SU-DHL-6 (cell line): ENCODE results near the gene CHRM5.
"Not testable (repeated sequence)": the region's sequence is repeated elsewhere in the genome, so short reads cannot be mapped to it uniquely, and the experiment has no call there.

Experiments used
- H2AFZ ChIP-seq: fragments of 200-600 bp; sonication (generic); 2 replicates; pipeline ENCODE4 v1.6.1; 2014; ENCODE audit warnings: low read depth, mild to moderate bottlenecking, moderate library complexity, mixed read lengths, antibody characterized with exemption, low read length; ENCODE audit not compliant: severe bottlenecking
- H3F3A ChIP-seq: fragments of 200-600 bp; shearing (Covaris generic); 2 replicates; pipeline ENCODE4 v1.6.0; 2016; ENCODE audit warnings: antibody characterized with exemption, mild to moderate bottlenecking; ENCODE audit not compliant: insufficient read depth
- H3K27ac ChIP-seq: fragments of 200-600 bp; sonication (generic); 2 replicates; pipeline ENCODE4 v1.5.1; 2016; ENCODE audit warnings: low read depth, mild to moderate bottlenecking, low read length, moderate library complexity, mixed read lengths
- H3K27me3 ChIP-seq: fragments of 200-600 bp; sonication (generic), shearing (Covaris generic); 2 replicates; pipeline ENCODE4 v1.6.0; 2014; ENCODE audit warnings: mild to moderate bottlenecking, low read length
- H3K36me3 ChIP-seq: fragments of 200-600 bp; sonication (generic); 2 replicates; pipeline ENCODE4 v1.6.1; 2014; ENCODE audit warnings: mild to moderate bottlenecking, low read length, mixed read lengths
- H3K4me2 ChIP-seq: fragments of 300-600, 200-600 bp; shearing (Covaris generic), sonication (generic); 2 replicates; pipeline ENCODE4 v1.6.0; 2014; ENCODE audit warnings: low read length, low read depth, mild to moderate bottlenecking; ENCODE audit not compliant: poor library complexity, severe bottlenecking
- H3K4me3 ChIP-seq: fragments of 200-600 bp; sonication (generic); 2 replicates; pipeline ENCODE4 v1.5.1; 2014; ENCODE audit warnings: antibody characterized with exemption, low read length, mild to moderate bottlenecking, mixed read lengths; ENCODE audit not compliant: insufficient read depth, poor library complexity, severe bottlenecking
- H3K79me2 ChIP-seq: fragments of 200-600 bp; sonication (generic); 2 replicates; pipeline ENCODE4 v1.6.1; 2014; ENCODE audit warnings: mild to moderate bottlenecking, low read length, moderate library complexity; ENCODE audit not compliant: insufficient read depth
- H3K9ac ChIP-seq: fragments of 200-600 bp; sonication (generic); 2 replicates; pipeline ENCODE4 v1.7.0; 2014; ENCODE audit warnings: mild to moderate bottlenecking, low read length
- H3K9me2 ChIP-seq: fragments of 200-600 bp; sonication (generic); replicated peaks from 2 replicates; pipeline ENCODE4 v1.6.1; 2014; ENCODE audit warnings: low read length; ENCODE audit not compliant: insufficient read depth
- H3K9me3 ChIP-seq: fragments of 200-600 bp; sonication (generic); 2 replicates; pipeline ENCODE4 v1.6.1; 2014; ENCODE audit warnings: low read length, mixed read lengths; ENCODE audit not compliant: insufficient read depth
- H4K20me1 ChIP-seq: fragments of 200-600 bp; sonication (generic); 2 replicates; pipeline ENCODE4 v1.6.1; 2014; ENCODE audit warnings: low read depth, mild to moderate bottlenecking, antibody characterized with exemption, low read length, moderate library complexity, mixed read lengths
- EZH2phosphoT487 ChIP-seq: fragments of 200-600 bp; sonication (generic), shearing (Covaris generic); conservative IDR thresholded peaks from 2 replicates; pipeline ENCODE4 v1.6.1; 2018; ENCODE audit warnings: mild to moderate bottlenecking, antibody characterized with exemption, low read length, moderate library complexity, mixed read lengths
- TF ChIP-seq, protein P1 (sequence below): fragments of 200-600 bp; sonication (generic); IDR thresholded peaks from one replicate; pipeline ENCODE4 v1.5.1; 2017; ENCODE audit warnings: antibody characterized with exemption, mild to moderate bottlenecking, low read length, moderate library complexity; ENCODE audit not compliant: insufficient read depth, poor library complexity, severe bottlenecking

CHRM5 gene

DNA sequence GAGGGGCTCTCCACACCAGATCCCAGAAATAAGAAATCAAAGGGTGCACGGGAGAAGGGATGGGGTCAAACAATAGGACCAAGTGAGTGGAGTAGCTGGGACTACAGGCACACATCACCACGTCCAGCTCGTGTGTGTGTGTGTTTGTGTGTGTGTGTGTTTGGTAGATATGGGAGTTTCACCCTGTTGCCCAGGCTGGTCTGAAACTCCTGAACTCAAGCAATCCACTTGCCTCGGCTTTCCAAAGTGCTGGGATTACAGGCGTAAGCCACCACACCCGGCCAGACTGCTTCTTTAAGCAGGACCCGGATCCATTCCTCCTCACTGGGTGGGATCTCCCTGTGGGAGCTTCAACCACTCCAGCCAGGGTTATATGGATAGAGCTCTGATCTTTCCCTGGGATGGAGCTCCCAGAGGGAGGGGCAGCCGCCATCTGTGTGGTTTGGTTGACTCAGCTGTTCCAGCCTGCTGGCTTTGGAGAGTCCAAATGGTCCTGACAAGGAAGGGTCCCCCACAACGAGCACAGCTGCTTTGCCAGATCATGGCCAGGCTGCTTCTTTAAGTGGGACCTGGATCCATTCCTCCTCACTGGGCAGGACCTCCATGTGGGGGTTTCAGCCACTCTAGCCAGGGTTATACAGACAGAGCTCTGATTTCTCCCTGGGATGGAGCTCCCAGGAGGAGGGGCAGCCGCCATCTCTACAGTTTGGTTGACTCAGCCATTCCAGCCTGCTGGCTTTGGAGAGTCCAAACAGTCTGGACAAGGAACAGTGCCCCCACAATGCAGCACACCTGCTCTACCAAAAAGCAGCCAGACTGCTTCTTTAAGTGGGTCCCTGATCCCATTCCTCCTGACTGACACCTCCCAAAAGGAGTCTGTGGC lies 79.8 kb downstream of the CHRM5 start:
- no peak overlapping the region for H3K4me2 ChIP-seq
- no peaks in the 10 kb centered on the region for H3F3A ChIP-seq
- TF ChIP-seq, protein P1, sequence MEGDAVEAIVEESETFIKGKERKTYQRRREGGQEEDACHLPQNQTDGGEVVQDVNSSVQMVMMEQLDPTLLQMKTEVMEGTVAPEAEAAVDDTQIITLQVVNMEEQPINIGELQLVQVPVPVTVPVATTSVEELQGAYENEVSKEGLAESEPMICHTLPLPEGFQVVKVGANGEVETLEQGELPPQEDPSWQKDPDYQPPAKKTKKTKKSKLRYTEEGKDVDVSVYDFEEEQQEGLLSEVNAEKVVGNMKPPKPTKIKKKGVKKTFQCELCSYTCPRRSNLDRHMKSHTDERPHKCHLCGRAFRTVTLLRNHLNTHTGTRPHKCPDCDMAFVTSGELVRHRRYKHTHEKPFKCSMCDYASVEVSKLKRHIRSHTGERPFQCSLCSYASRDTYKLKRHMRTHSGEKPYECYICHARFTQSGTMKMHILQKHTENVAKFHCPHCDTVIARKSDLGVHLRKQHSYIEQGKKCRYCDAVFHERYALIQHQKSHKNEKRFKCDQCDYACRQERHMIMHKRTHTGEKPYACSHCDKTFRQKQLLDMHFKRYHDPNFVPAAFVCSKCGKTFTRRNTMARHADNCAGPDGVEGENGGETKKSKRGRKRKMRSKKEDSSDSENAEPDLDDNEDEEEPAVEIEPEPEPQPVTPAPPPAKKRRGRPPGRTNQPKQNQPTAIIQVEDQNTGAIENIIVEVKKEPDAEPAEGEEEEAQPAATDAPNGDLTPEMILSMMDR, result no peak
- no peak for TF ChIP-seq EZH2phosphoT487
- H3K9me3 ChIP-seq, result no peaks in the 10 kb centered on the region
- H3K9ac ChIP-seq, result no peak overlapping the region
- H4K20me1 ChIP-seq, result no peaks in the 10 kb centered on the region
- 0 out of 2 replicates have a peak, but pooled peaks cover 3% of the 10 kb centered on the region for H3K36me3 ChIP-seq
- H3K9me2 ChIP-seq, result no peaks in the 10 kb centered on the region
- no peak overlapping the region for H2AFZ ChIP-seq
- no peaks in the 10 kb centered on the region for H3K27me3 ChIP-seq
- no peak overlapping the region for H3K4me3 ChIP-seq
- no peaks in the 10 kb centered on the region for H3K79me2 ChIP-seq
- no peak overlapping the region for H3K27ac ChIP-seq

DNA sequence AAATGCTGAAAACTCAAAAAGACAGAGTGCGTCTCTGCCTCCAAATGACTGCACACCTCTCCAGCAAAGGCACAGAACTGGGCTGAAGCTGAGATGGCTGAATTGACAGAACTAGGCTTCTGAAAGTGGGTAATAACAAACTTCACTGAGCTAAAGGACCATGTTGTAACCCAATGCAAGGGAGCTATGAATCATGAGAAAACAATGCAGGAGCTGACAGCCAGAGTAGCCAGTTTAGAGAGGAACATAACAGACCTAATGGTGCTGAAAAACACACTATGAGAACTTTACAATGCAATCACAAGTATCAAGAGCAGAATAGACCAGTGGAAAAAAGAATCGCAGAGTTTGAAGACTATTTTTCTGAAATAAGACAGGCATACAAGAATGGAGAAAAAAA lies 80.8 kb downstream of the CHRM5 start:
- H3K27me3 ChIP-seq, result no peaks in the 10 kb centered on the region
- H3K4me2 ChIP-seq, result no peak overlapping the region
- TF ChIP-seq, protein P1, result no peak
- TF ChIP-seq EZH2phosphoT487, result no peak

DNA sequence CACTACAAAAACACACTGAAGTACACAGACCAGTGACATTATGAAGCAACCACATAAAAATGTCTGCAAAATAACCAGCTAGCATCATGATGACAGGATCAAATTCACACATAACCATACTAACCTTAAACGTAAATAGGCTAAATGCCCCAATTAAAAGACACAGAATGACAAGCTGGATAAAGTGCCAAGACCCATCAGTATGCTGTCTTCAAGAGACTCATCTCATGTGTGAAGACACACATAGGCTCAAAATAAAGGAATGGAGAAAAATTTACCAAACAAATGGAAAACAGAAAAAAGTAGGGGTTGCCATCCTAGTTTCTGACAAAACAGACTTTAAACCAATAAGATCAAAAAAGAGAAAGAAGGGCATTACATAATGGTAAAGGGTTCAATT lies 82.1 kb downstream of the CHRM5 start:
- not testable (repeated sequence) for H3K9ac ChIP-seq, H3K27me3 ChIP-seq, H2AFZ ChIP-seq, H3K4me3 ChIP-seq, H4K20me1 ChIP-seq, H3K79me2 ChIP-seq, H3F3A ChIP-seq, H3K9me2 ChIP-seq, H3K36me3 ChIP-seq, H3K4me2 ChIP-seq, H3K9me3 ChIP-seq, H3K27ac ChIP-seq

More for the DNA sequence above, 80.8 kb downstream of the CHRM5 start:
- H3K36me3 ChIP-seq, result 0 out of 2 replicates have a peak, but pooled peaks cover 3% of the 10 kb centered on the region
- no peak overlapping the region for H3K4me3 ChIP-seq
- H3K27ac ChIP-seq, result no peak overlapping the region
- H3K9me3 ChIP-seq, result no peaks in the 10 kb centered on the region
- no peak overlapping the region for H3K9ac ChIP-seq
- H4K20me1 ChIP-seq, result no peaks in the 10 kb centered on the region
- no peaks in the 10 kb centered on the region for H3F3A ChIP-seq
- H2AFZ ChIP-seq, result no peak overlapping the region
- H3K9me2 ChIP-seq, result no peaks in the 10 kb centered on the region
- H3K79me2 ChIP-seq, result no peaks in the 10 kb centered on the region

DNA sequence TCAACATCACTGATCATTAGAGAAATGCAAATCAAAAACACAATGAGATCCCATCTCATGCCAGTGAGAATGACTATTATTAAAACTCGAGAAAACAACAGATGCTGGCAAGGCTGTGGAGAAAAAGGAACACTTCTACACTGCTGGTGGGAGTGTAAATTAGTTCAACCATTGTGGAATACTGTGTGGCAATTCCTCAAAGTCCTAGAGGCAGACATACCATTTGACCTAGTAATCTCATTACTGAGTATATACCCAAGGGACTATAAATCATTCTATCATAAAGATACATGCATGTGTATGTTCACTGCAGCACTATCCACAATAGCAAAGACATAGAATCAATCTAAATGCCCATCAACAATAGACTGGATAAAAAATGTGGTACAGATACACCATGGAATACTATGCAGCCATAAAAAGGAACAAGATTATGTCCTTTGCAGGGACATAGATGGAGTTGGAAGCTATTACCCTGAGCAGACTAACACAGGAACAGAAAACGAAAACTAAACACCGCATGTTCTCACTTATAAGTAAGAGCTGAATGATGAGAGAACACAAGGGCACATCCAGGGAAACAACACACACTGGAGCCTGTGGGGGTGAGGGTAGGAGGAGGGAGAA lies 85.9 kb downstream of the CHRM5 start:
- Histone ChIP-seq H3K4me3 (no peak overlapping the region), H3K9me2 (no peaks in the 10 kb centered on the region), H4K20me1 (no peaks in the 10 kb centered on the region), H3K27me3 (no peaks in the 10 kb centered on the region), H3K9ac (no peak overlapping the region), H3K27ac (no peak overlapping the region), H2AFZ (no peak overlapping the region), H3K36me3 (0 out of 2 replicates have a peak, but pooled peaks cover 3% of the 10 kb centered on the region), H3K9me3 (no peaks in the 10 kb centered on the region), H3K79me2 (no peaks in the 10 kb centered on the region), H3F3A (no peaks in the 10 kb centered on the region), H3K4me2 (no peak overlapping the region)
- TF ChIP-seq EZH2phosphoT487, result no peak
- TF ChIP-seq, protein P1, result no peak
